Measurements from ENCODE around the gene MTTP.

Gene MTTP

DNA sequence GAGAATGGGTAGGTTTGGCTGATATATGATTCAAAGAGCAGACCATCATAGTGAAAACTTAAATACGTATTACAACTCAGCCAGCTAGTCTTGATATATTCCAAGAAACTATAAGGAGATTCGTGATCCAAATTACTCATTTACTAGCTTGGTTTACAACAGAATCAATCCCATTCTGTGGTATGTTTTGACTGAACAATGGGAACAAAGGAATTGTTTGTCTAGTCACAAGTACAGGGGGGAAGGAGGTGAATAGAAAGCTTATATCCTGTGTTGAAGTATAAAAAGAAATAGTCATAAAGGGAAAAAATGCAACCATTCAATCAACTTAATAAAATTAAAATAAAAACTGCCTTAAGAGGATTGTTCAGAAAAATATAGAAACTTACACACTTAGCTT lies 66.1 kb downstream of the MTTP start:
- no peaks in the 10 kb centered on the region for H3K9me3 ChIP-seq (ENCODE audit: control insufficient read depth, insufficient read depth, low read length)
- no CpG with 5 or more reads among the region's 2 CpGs for WGBS (ENCODE audit: insufficient coverage, insufficient read length)
- no peaks in the 10 kb centered on the region for H3K36me3 ChIP-seq (ENCODE audit: control insufficient read depth, insufficient read depth, low read length)
- DNase-seq (ENCODE audit: low read depth, low spot score), result no peak
- H3K4me1 ChIP-seq (ENCODE audit: control insufficient read depth, insufficient read depth, low read length), result 0 out of 2 replicates have a peak, but pooled peaks cover 1% of the 10 kb centered on the region
- no peak overlapping the region for H3K27ac ChIP-seq (ENCODE audit: low read length)
- H3K4me3 ChIP-seq (ENCODE audit: low read length), result no peak overlapping the region
- peaks cover 2% of the 10 kb centered on the region; the same call in 1 of the 2 replicates for H3K27me3 ChIP-seq (ENCODE audit: control insufficient read depth, insufficient read depth, low read length)

GRCh38 chr4:99642725-99643489 lies 68.3 kb downstream of the MTTP start:
- Histone ChIP-seq H3K4me3 (ENCODE audit: low read length) (no peak overlapping the region), H3K27me3 (ENCODE audit: control insufficient read depth, insufficient read depth, low read length) (peaks cover 2% of the 10 kb centered on the region; the same call in 1 of the 2 replicates), H3K27ac (ENCODE audit: low read length) (no peak overlapping the region), H3K4me1 (ENCODE audit: control insufficient read depth, insufficient read depth, low read length) (peaks cover 4% of the 10 kb centered on the region; the same call in 1 of the 2 replicates), H3K36me3 (ENCODE audit: control insufficient read depth, insufficient read depth, low read length) (no peaks in the 10 kb centered on the region), H3K9me3 (ENCODE audit: control insufficient read depth, insufficient read depth, low read length) (no peaks in the 10 kb centered on the region)
- DNase-seq (ENCODE audit: low read depth, low spot score), result no peak
- no CpG with 5 or more reads among the region's 7 CpGs for WGBS (ENCODE audit: insufficient coverage, insufficient read length)

GRCh38 chr4:99644453-99644852 lies 69.8 kb downstream of the MTTP start:
- WGBS (ENCODE audit: insufficient coverage, insufficient read length), result no CpG with 5 or more reads among the region's 5 CpGs
- Histone ChIP-seq H3K27ac (ENCODE audit: low read length) (no peak overlapping the region), H3K27me3 (ENCODE audit: control insufficient read depth, insufficient read depth, low read length) (peaks cover 2% of the 10 kb centered on the region; the same call in 1 of the 2 replicates)

DNA sequence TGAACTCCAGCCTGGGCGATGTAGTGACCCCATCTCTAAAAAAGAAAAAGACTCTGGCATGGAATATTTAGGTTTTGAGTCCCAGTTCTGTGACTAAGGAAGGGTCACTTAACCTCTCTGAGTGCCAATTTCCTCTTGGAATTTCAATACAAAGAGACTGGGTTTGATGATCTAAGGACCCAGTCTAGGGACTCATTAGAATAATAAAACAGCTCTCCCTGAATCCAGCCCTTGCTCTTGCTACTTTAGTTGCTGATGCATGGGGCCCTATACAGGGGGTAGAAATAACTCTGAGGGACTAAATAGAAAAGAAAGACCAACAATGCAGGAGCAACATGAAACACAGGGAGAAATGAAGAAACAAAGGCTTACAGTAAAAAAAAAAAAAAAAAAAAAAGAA lies 70.4 kb downstream of the MTTP start:
- Histone ChIP-seq H3K27ac (ENCODE audit: low read length) (no peak overlapping the region), H3K4me1 (ENCODE audit: control insufficient read depth, insufficient read depth, low read length) (peaks cover 4% of the 10 kb centered on the region; the same call in 1 of the 2 replicates), H3K9me3 (ENCODE audit: control insufficient read depth, insufficient read depth, low read length) (no peaks in the 10 kb centered on the region), H3K36me3 (ENCODE audit: control insufficient read depth, insufficient read depth, low read length) (no peaks in the 10 kb centered on the region), H3K27me3 (ENCODE audit: control insufficient read depth, insufficient read depth, low read length) (peaks cover 2% of the 10 kb centered on the region; the same call in 1 of the 2 replicates), H3K4me3 (ENCODE audit: low read length) (no peak overlapping the region)
- peak; percentile 64 for DNase-seq (ENCODE audit: low read depth, low spot score)
- no CpG with 5 or more reads among the region's 1 CpG for WGBS (ENCODE audit: insufficient coverage, insufficient read length)

More at GRCh38 chr4:99644453-99644852, 69.8 kb downstream of the MTTP start:
- Histone ChIP-seq H3K4me3 (ENCODE audit: low read length) (no peak overlapping the region), H3K9me3 (ENCODE audit: control insufficient read depth, insufficient read depth, low read length) (no peaks in the 10 kb centered on the region), H3K36me3 (ENCODE audit: control insufficient read depth, insufficient read depth, low read length) (no peaks in the 10 kb centered on the region), H3K4me1 (ENCODE audit: control insufficient read depth, insufficient read depth, low read length) (peaks cover 4% of the 10 kb centered on the region; the same call in 1 of the 2 replicates)
- no peak for DNase-seq (ENCODE audit: low read depth, low spot score)

DNA sequence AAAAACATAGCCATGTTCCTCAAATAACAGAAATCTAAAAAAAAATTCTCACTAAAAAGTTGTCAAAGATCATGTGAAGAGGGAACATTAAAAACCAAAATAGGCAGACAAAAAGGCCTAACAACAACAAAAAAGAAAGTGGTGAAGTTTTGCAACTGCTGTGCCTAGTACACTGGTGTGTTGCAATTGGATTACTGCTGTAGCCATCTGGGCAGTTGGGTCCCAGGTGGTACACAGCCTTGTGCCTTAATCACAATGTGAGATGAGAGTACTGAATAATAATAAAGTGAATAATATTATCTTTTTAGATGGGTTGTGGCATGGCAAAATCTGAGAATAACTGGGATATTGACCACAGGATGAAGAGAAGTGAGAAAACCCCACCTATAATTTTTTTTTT lies 71.0 kb downstream of the MTTP start:
- H3K27me3 ChIP-seq (ENCODE audit: control insufficient read depth, insufficient read depth, low read length), result peaks cover 2% of the 10 kb centered on the region; the same call in 1 of the 2 replicates
- no peaks in the 10 kb centered on the region for H3K9me3 ChIP-seq (ENCODE audit: control insufficient read depth, insufficient read depth, low read length)
- no peak overlapping the region for H3K4me3 ChIP-seq (ENCODE audit: low read length)
- H3K4me1 ChIP-seq (ENCODE audit: control insufficient read depth, insufficient read depth, low read length), result peaks cover 4% of the 10 kb centered on the region; the same call in 1 of the 2 replicates
- no peaks in the 10 kb centered on the region for H3K36me3 ChIP-seq (ENCODE audit: control insufficient read depth, insufficient read depth, low read length)
- no peak overlapping the region for H3K27ac ChIP-seq (ENCODE audit: low read length)
- DNase-seq (ENCODE audit: low read depth, low spot score), result no peak

DNA sequence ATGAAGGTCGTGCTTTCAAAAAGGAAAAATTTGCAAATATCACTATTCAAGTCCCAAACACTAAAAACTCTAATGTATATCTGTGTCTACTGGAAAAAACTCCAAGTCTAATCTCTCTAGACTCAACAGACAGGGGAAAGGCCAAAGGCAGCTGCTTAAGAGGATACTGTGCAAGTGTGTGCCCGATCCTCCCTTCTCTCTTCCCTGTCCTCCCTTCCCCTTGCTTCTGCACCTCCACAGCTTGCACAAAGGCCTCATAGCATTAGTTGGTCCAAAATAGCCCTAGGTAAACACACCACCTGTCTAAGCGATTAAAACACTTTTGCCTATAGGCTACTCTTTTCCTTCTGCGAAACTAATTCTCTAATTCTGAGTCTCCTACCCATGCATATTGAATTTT lies 72.4 kb downstream of the MTTP start:
- Histone ChIP-seq H3K4me3 (ENCODE audit: low read length) (no peak overlapping the region), H3K36me3 (ENCODE audit: control insufficient read depth, insufficient read depth, low read length) (no peaks in the 10 kb centered on the region), H3K4me1 (ENCODE audit: control insufficient read depth, insufficient read depth, low read length) (peaks cover 4% of the 10 kb centered on the region; the same call in 1 of the 2 replicates), H3K27me3 (ENCODE audit: control insufficient read depth, insufficient read depth, low read length) (peaks cover 2% of the 10 kb centered on the region; the same call in 1 of the 2 replicates), H3K27ac (ENCODE audit: low read length) (no peak overlapping the region), H3K9me3 (ENCODE audit: control insufficient read depth, insufficient read depth, low read length) (no peaks in the 10 kb centered on the region)
- WGBS (ENCODE audit: insufficient coverage, insufficient read length), result no CpG with 5 or more reads among the region's 4 CpGs
- no peak for DNase-seq (ENCODE audit: low read depth, low spot score)

- no CpG with 5 or more reads among the region's 1 CpG for WGBS (ENCODE audit: insufficient coverage, insufficient read length)
- Histone ChIP-seq H3K9me3 (ENCODE audit: control insufficient read depth, insufficient read depth, low read length) (no peaks in the 10 kb centered on the region), H3K27ac (ENCODE audit: low read length) (no peak overlapping the region), H3K27me3 (ENCODE audit: control insufficient read depth, insufficient read depth, low read length) (peaks cover 2% of the 10 kb centered on the region; the same call in 1 of the 2 replicates), H3K36me3 (ENCODE audit: control insufficient read depth, insufficient read depth, low read length) (no peaks in the 10 kb centered on the region), H3K4me3 (ENCODE audit: low read length) (no peak overlapping the region), H3K4me1 (ENCODE audit: control insufficient read depth, insufficient read depth, low read length) (peaks cover 4% of the 10 kb centered on the region; the same call in 1 of the 2 replicates)
- DNase-seq (ENCODE audit: low read depth, low spot score), result no peak
Measured at GRCh38 chr4:99648321-99648720, 73.7 kb downstream of the MTTP start.

DNA sequence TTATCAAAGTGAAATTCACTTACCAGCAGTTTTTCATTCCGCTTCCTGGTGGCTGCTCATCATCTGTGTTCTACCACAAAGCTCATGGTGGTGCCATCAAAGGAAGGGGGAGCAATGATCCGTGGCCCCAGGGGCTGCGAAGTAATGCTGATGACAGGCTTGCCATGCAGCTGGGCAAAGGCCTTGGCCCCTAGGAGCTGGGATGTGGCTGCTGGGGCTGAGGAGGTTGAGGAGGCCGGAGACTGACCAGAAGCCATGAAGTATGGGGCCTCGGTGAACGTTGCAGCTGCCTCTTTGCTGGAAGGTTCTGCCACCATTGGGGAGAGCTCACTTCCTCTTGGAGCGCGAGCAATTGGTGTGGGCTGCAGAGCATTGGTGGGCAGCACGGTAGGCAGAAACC lies 74.6 kb downstream of the MTTP start:
- no CpG with 5 or more reads among the region's 9 CpGs for WGBS (ENCODE audit: insufficient coverage, insufficient read length)
- no peaks in the 10 kb centered on the region for H3K36me3 ChIP-seq (ENCODE audit: control insufficient read depth, insufficient read depth, low read length)
- peaks cover 2% of the 10 kb centered on the region; the same call in 1 of the 2 replicates for H3K27me3 ChIP-seq (ENCODE audit: control insufficient read depth, insufficient read depth, low read length)
- no peak for DNase-seq (ENCODE audit: low read depth, low spot score)
- peaks cover 2% of the 10 kb centered on the region; the same call in 1 of the 2 replicates for H3K4me1 ChIP-seq (ENCODE audit: control insufficient read depth, insufficient read depth, low read length)
- H3K4me3 ChIP-seq (ENCODE audit: low read length), result no peak overlapping the region
- no peak overlapping the region for H3K27ac ChIP-seq (ENCODE audit: low read length)
- no peaks in the 10 kb centered on the region for H3K9me3 ChIP-seq (ENCODE audit: control insufficient read depth, insufficient read depth, low read length)

GRCh38 chr4:99649778-99650177 lies 75.2 kb downstream of the MTTP start:
- no peaks in the 10 kb centered on the region for H3K27me3 ChIP-seq (ENCODE audit: control insufficient read depth, insufficient read depth, low read length)
- H3K9me3 ChIP-seq (ENCODE audit: control insufficient read depth, insufficient read depth, low read length), result no peaks in the 10 kb centered on the region
- H3K4me1 ChIP-seq (ENCODE audit: control insufficient read depth, insufficient read depth, low read length), result peaks cover 2% of the 10 kb centered on the region; the same call in 1 of the 2 replicates
- H3K4me3 ChIP-seq (ENCODE audit: low read length), result no peak overlapping the region
- WGBS (ENCODE audit: insufficient coverage, insufficient read length), result no CpG with 5 or more reads among the region's 10 CpGs
- H3K27ac ChIP-seq (ENCODE audit: low read length), result no peak overlapping the region
- no peaks in the 10 kb centered on the region for H3K36me3 ChIP-seq (ENCODE audit: control insufficient read depth, insufficient read depth, low read length)
- no peak for DNase-seq (ENCODE audit: low read depth, low spot score)

DNA sequence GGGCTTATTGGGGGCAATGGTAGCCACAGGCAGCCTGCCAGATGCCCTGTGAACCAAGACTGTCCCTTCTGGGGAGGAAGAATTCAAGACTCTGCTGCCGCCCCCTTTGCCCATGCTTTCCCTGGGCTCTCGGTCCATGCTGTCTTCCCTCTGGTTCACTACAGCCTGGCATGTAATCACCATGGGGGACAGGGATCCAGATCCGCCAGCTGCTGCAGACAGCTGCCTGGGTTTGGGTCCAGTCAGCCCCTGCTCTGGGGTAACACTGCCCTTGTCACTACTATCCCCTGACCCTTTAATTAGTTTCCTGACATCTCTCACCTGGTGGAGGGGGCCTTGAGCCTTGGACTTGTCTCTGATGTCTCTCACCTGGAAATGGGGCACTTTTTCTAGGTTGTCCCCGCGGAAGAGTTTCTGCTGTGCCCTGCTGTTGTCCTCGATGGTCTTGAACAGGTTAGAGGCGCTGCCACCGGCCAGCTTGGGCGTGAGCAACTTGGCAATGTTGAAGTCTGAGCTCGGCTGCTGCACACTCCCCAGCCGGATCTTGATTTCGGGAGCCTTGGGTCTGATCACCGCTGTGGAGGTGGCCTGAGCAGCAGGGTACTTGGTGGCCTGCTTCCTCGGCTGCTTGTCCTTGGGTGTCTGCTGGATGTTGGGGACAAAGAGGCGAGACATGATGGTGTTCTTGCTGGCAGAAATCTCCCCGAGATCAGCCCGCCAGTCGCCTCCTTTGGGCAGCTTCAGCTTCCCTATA lies 76.6 kb downstream of the MTTP start:
- Histone ChIP-seq H3K9me3 (ENCODE audit: control insufficient read depth, insufficient read depth, low read length) (no peaks in the 10 kb centered on the region), H3K27me3 (ENCODE audit: control insufficient read depth, insufficient read depth, low read length) (no peaks in the 10 kb centered on the region)
- WGBS (ENCODE audit: insufficient coverage, insufficient read length), result no CpG with 5 or more reads among the region's 18 CpGs

More for the DNA sequence above, 76.6 kb downstream of the MTTP start:
- no peak for DNase-seq (ENCODE audit: low read depth, low spot score)
- Histone ChIP-seq H3K36me3 (ENCODE audit: control insufficient read depth, insufficient read depth, low read length) (no peaks in the 10 kb centered on the region), H3K4me3 (ENCODE audit: low read length) (no peak overlapping the region), H3K4me1 (ENCODE audit: control insufficient read depth, insufficient read depth, low read length) (peaks cover 2% of the 10 kb centered on the region; the same call in 1 of the 2 replicates), H3K27ac (ENCODE audit: low read length) (no peak overlapping the region)

All from iPS DF 6.9 (cell line).